Endometrium (tissue), 2 donors: ENCODE results near the gene DENND2C.

Experiments used
- FAIRE-seq: peaks from 2 replicates; lab custom pipeline; 2012; peaks lifted over from hg19 to GRCh38; lab: Jason Lieb, UNC
- donor health status: control.
- donor health status: control.

DENND2C gene

GRCh38 chr1:114685851-114686250 lies 16.0 kb upstream of the DENND2C start:
- FAIRE-seq: no peak

- FAIRE-seq: no peak
These were observed 7.8 kb upstream of the DENND2C start for GRCh38 chr1:114677691-114678090.

- no peak for FAIRE-seq
These were observed 6.3 kb upstream of the DENND2C start for GRCh38 chr1:114676115-114676514.

GRCh38 chr1:114671939-114672275 lies 2.1 kb upstream of the DENND2C start:
- FAIRE-seq: no peak

- FAIRE-seq: peak; percentile 35
These were observed 1.4 kb upstream of the DENND2C start for GRCh38 chr1:114671011-114671938.

GRCh38 chr1:114670083-114671010 lies 498 bp upstream of the DENND2C start:
- no peak for FAIRE-seq

GRCh38 chr1:114668784-114669561 lies 876 bp downstream of the DENND2C start:
- FAIRE-seq: no peak

GRCh38 chr1:114668373-114668772 lies 1.5 kb downstream of the DENND2C start:
- FAIRE-seq: no peak

GRCh38 chr1:114666954-114667353 lies 2.9 kb downstream of the DENND2C start:
- FAIRE-seq: no peak

- FAIRE-seq: no peak
These were observed 9.6 kb downstream of the DENND2C start for GRCh38 chr1:114660238-114660637.

- FAIRE-seq: no peak
These were observed 18.0 kb downstream of the DENND2C start for GRCh38 chr1:114651893-114652292.

- FAIRE-seq: no peak
These were observed 21.3 kb downstream of the DENND2C start for GRCh38 chr1:114648503-114648902.

GRCh38 chr1:114641377-114641776 lies 28.5 kb downstream of the DENND2C start:
- FAIRE-seq: no peak

GRCh38 chr1:114638910-114639309 lies 30.9 kb downstream of the DENND2C start:
- no peak for FAIRE-seq

- FAIRE-seq: no peak
These were observed 37.4 kb downstream of the DENND2C start for GRCh38 chr1:114632427-114632826.

GRCh38 chr1:114627107-114627506 lies 42.7 kb downstream of the DENND2C start:
- FAIRE-seq: no peak

GRCh38 chr1:114623364-114623763 lies 46.5 kb downstream of the DENND2C start:
- no peak for FAIRE-seq

- no peak for FAIRE-seq
These were observed 49.4 kb downstream of the DENND2C start for GRCh38 chr1:114620419-114620818.

GRCh38 chr1:114618606-114619005 lies 51.2 kb downstream of the DENND2C start:
- FAIRE-seq: no peak

- no peak for FAIRE-seq
These were observed 59.2 kb downstream of the DENND2C start for GRCh38 chr1:114610546-114611245.

GRCh38 chr1:114609826-114610225 lies 60.0 kb downstream of the DENND2C start:
- FAIRE-seq: no peak

- FAIRE-seq: no peak
These were observed 60.8 kb downstream of the DENND2C start for GRCh38 chr1:114609026-114609425.
